Neuronal stem cell (in vitro differentiated cells): ENCODE results near the gene IL2RG. TPM values are rescaled to one million over a fixed set of nuclear protein-coding genes. Genes with fewer than 3 reads are reported as not detected.

ENCODE experiments used
- DNase-seq: peaks from one replicate; pipeline ENCODE4 v3.0.0-alpha.2; 2013; ENCODE audit warnings: low spot score
- H2AFZ ChIP-seq: one replicate; pipeline ENCODE4 v1.6.1; 2013; ENCODE audit warnings: mild to moderate bottlenecking, low read length, inconsistent platforms
- H2AK5ac ChIP-seq: 2 replicates; pipeline ENCODE4 v1.6.1; 2013; ENCODE audit warnings: low read depth, mild to moderate bottlenecking, inconsistent platforms, low read length, moderate library complexity, mixed read lengths
- H2BK120ac ChIP-seq: 2 replicates; pipeline ENCODE4 v1.6.1; 2013; ENCODE audit warnings: low read depth, mild to moderate bottlenecking, inconsistent platforms, low read length, moderate library complexity, mixed read lengths
- H2BK12ac ChIP-seq: one replicate; pipeline ENCODE4 v1.6.1; 2013; ENCODE audit warnings: low read length, inconsistent platforms
- H2BK15ac ChIP-seq: 2 replicates; pipeline ENCODE4 v1.6.1; 2013; ENCODE audit warnings: mild to moderate bottlenecking, low read length, inconsistent platforms, mixed read lengths
- H2BK5ac ChIP-seq: one replicate; pipeline ENCODE4 v1.6.1; 2013; ENCODE audit warnings: inconsistent platforms, mild to moderate bottlenecking, low read length, moderate library complexity
- H3K14ac ChIP-seq: one replicate; pipeline ENCODE4 v1.6.1; 2013; ENCODE audit warnings: low read length, inconsistent platforms
- H3K18ac ChIP-seq: 2 replicates; pipeline ENCODE4 v1.6.1; 2013; ENCODE audit warnings: low read length, inconsistent platforms
- H3K23ac ChIP-seq: 2 replicates; pipeline ENCODE4 v1.6.1; 2013; ENCODE audit warnings: low read depth, mild to moderate bottlenecking, mixed read lengths, low read length, inconsistent platforms; ENCODE audit not compliant: poor library complexity
- H3K27ac ChIP-seq: replicated peaks from 3 replicates; pipeline ENCODE4 v1.5.1; 2013; ENCODE audit warnings: low read length, inconsistent platforms
- H3K27me3 ChIP-seq, 3 experiments: 2 replicates each; pipeline ENCODE4 v1.6.1; 2013; ENCODE audit warnings: low read length in 3 of 3, mild to moderate bottlenecking in 2 of 3, inconsistent platforms in 1 of 3, low read depth in 1 of 3, mixed read lengths in 1 of 3, moderate library complexity in 1 of 3; ENCODE audit not compliant: control insufficient read depth in 3 of 3, insufficient read depth in 3 of 3
- H3K36me3 ChIP-seq, 2 donors: replicated peaks in 1 of 2; 2 replicates each; pipeline ENCODE4 v1.6.1; 2013; ENCODE audit warnings: low read length in 2 of 2; ENCODE audit not compliant: control insufficient read depth in 2 of 2, insufficient read depth in 2 of 2
- H3K4ac ChIP-seq: 2 replicates; pipeline ENCODE4 v1.6.1; 2013; ENCODE audit warnings: inconsistent platforms, mild to moderate bottlenecking, low read length, moderate library complexity
- H3K4me1 ChIP-seq, 2 donors: 1 replicate in 1 of 2; 2 replicates in 1 of 2; pipeline ENCODE4 v1.6.1; 2013; ENCODE audit warnings: low read length in 2 of 2, low read depth in 1 of 2; ENCODE audit not compliant: control insufficient read depth in 2 of 2, insufficient read depth in 1 of 2
- H3K4me2 ChIP-seq: one replicate; pipeline ENCODE4 v1.6.1; 2013; ENCODE audit warnings: mild to moderate bottlenecking, low read length, inconsistent platforms; ENCODE audit not compliant: insufficient read depth, poor library complexity, severe bottlenecking
- H3K4me3 ChIP-seq, 2 donors: 2 replicates each; pipeline ENCODE4 v1.5.1; 2013; ENCODE audit warnings: low read length in 2 of 2, mild to moderate bottlenecking in 2 of 2, inconsistent platforms in 1 of 2, moderate library complexity in 1 of 2
- H3K79me1 ChIP-seq: one replicate; pipeline ENCODE4 v1.6.1; 2013; ENCODE audit warnings: low read depth, mild to moderate bottlenecking, inconsistent platforms, low read length, moderate library complexity
- H3K9ac ChIP-seq: one replicate; pipeline ENCODE4 v1.6.1; 2013; ENCODE audit warnings: mild to moderate bottlenecking, low read depth, low read length, inconsistent platforms; ENCODE audit not compliant: poor library complexity
- H3K9me3 ChIP-seq, 2 donors: replicated peaks in 1 of 2; 2 replicates each; pipeline versions ENCODE3 to v1.6.1; 2013; ENCODE audit warnings: low read length in 2 of 2, mild to moderate bottlenecking in 2 of 2, inconsistent platforms in 1 of 2, low read depth in 1 of 2, mixed read lengths in 1 of 2, moderate library complexity in 1 of 2; ENCODE audit not compliant: control insufficient read depth in 2 of 2, insufficient read depth in 1 of 2
- H4K8ac ChIP-seq: one replicate; pipeline ENCODE4 v1.6.1; 2013; ENCODE audit warnings: low read depth, mild to moderate bottlenecking, inconsistent platforms, low read length, moderate library complexity
- H4K91ac ChIP-seq: one replicate; pipeline ENCODE4 v1.6.1; 2013; ENCODE audit warnings: low read length, low read depth, mild to moderate bottlenecking, inconsistent platforms; ENCODE audit not compliant: poor library complexity
- WGBS, 2 donors: extraction: QIAGEN DNeasy Blood & Tissue Kit; methylation state at CpG; one replicate each; pipeline ENCODE4 v1.1.7; 2013; ENCODE audit warnings: missing lambda C conversion rate in 2 of 2, mixed read lengths in 1 of 2; ENCODE audit not compliant: insufficient read length in 2 of 2, insufficient replicate concordance in 1 of 2; ENCODE audit errors: extremely low coverage in 2 of 2; 5-methylcytosine and 5-hydroxymethylcytosine counted together
- small RNA-seq: library from polyadenylated mRNA; stranded (forward); fragments of <200 nt; extraction: miRNeasy Mini kit (QIAGEN cat#:217004); gene quantifications from one replicate; pipeline ENCODE3, GENCODE V24; 2013; ENCODE audit not compliant: insufficient read depth

IL2RG gene

DNA sequence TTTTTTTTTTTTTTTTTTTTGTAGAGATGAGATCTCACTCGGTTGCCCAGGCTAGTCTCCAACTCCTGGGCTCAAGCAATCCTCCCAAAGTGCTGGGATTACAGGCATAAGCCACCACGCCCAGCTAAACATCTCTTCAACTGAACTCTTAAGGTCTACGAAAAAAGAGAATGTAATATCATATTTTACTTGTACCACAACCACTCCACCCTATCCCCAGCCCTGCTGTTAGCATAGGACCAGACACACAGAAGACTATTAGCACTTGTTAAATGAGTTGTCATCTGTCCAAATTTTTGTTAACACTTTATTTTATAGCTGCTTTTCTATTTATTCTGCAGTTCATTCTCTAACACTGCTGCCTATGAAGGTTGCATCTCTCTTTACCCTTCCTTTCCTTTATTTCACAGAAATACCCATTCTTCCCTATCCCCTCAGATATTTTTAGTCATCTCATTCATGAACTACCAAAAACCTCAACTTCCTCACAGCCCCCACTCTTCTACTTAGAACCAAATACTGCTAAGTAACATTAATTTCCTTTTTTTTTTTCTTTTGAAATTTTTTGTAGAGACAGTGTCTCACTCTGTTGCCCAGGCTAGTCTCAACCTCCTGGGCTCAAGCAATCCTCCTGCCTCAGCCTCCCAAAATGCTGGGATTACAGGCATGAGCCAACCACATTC, 53.4 kb downstream of the IL2RG start:
- Histone ChIP-seq H2BK15ac (no peak overlapping the region), H3K23ac (no peak overlapping the region), H3K4me1 (no peaks in the 10 kb centered on the region), H3K9ac (no peak overlapping the region), H3K27ac (no peak overlapping the region), H4K8ac (no peak overlapping the region), H2AFZ (no peak overlapping the region), H3K18ac (no peak overlapping the region), H3K4me2 (no peak overlapping the region), H3K9me3 (no peaks in the 10 kb centered on the region), H3K14ac (no peak overlapping the region), H2BK12ac (no peak overlapping the region), H3K27me3 (no peaks in the 10 kb centered on the region), H2AK5ac (no peak overlapping the region), H4K91ac (no peak overlapping the region), H3K79me1 (no peaks in the 10 kb centered on the region), H3K36me3 (peaks cover 9 to 44% of the 10 kb centered on the region in 2 donors), H3K4ac (no peak overlapping the region), H2BK120ac (no peak overlapping the region), H2BK5ac (no peak overlapping the region), H3K4me3 (no peak overlapping the region)
- no CpG with 5 or more reads among the region's 3 CpGs for WGBS, 2 donors
- no peak for DNase-seq

Small RNA genes lying within 50 kb of the gene (small RNA-seq; reads per million reads assigned to genes)
- not detected for gene CXorf65
